DMS53 treated with DMSO at 0.1 percent for 48 hours (cell line): ENCODE measurements around the gene ERMAP.

Experiments
- DNase-seq: peaks from one replicate; lab custom pipeline; 2025; ENCODE audit not compliant: unreplicated experiment; lab: John Stamatoyannopoulos, UW

The ERMAP gene, protein sequence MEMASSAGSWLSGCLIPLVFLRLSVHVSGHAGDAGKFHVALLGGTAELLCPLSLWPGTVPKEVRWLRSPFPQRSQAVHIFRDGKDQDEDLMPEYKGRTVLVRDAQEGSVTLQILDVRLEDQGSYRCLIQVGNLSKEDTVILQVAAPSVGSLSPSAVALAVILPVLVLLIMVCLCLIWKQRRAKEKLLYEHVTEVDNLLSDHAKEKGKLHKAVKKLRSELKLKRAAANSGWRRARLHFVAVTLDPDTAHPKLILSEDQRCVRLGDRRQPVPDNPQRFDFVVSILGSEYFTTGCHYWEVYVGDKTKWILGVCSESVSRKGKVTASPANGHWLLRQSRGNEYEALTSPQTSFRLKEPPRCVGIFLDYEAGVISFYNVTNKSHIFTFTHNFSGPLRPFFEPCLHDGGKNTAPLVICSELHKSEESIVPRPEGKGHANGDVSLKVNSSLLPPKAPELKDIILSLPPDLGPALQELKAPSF

DNA sequence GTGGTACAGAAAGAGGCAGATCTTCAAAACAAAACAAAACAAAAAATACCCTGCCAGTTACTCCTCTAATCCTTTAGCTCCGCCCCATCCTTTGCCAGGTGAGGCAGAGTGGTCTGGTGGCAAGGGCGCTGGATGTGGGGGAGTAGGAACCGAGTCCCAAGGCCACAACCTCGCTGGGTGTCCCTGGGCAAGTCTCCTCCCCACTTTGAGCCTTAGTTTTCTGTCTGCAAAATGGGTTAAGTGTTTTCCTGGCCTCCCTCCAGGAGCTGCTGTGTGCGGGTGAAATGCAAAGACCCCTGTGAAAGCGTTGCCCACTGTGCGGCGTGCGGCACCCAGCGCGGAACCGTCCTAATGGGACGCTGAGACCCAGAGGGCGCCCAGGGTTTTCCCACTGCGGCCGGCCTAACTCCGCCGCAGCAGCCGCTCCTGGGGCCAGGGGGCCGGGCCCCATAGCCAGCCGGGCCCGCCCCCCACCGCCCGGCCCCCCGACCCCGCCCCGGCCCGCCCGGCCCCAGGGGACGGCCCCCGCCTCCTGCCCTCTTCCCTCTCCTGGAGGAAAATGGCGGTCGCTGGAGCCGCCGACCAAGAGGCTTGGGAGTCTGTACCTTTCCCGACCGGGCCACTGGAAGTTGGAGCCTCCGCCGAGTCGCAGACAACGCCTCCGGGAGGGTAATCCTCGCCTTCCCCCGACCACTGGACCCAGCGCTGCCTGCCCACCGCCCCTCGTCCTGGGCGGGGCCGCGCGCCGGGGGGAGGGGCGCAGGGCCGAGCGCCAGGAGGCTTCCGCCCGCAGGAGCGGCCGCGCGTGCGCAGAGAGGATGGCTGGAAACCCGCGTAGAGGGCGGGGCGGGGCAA, at the start of gene ERMAP, which contains the start of gene SVBP:
Gene ERMAP, plus strand, starts transcription at position 538 of the 855 bp plus-strand sequence. CDS start 13,327 bp downstream, outside the sequence.
Gene SVBP, minus strand, starts transcription at position 813 of the 855 bp plus-strand sequence. CDS start 853 bp downstream, outside the sequence.
- DNase-seq: peak; percentile 87

DNA sequence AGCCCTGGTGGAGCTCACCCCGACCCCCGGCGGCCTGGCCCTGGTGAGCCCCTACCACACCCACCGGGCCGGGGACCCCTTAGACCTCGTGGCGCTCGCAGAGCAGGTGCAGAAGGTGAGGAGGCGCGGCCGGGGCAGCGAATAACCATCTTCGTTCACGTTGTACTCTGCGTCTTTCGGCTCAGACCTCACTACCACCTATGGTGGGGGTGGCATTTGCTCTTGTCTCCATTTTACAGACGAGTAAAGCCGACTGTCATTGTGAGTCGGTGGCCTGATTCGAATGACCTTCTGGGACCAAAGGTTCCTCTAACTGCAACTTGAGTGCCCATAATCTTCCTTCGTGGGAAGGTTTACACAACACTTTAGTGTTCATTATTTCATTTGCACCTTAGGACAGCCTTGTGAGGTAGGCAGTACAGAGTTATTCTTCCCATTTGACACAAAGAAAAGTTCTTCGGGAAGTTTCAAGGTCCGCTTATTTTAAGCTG, 49.4 kb upstream of the ERMAP start:
- DNase-seq: no peak

DNA sequence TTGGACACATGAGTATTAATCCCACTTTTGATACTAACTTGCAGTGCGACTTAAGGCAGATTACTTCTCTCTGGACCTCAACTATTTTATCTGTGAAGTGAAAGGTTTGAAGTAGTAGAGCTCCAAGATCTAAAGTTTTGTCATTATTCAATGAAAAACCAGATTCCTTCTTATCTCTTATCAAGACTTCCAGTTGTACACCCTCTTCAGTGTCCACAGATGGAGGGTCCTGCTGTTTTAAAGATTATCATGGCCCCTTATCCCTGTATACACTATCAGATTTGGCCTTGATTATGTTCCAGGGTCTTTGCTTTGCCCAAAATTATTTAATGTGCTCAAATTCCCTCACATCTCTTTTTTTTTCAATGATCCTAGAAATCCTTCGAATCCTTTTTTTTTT, 48.8 kb upstream of the ERMAP start:
- DNase-seq: no peak

DNA sequence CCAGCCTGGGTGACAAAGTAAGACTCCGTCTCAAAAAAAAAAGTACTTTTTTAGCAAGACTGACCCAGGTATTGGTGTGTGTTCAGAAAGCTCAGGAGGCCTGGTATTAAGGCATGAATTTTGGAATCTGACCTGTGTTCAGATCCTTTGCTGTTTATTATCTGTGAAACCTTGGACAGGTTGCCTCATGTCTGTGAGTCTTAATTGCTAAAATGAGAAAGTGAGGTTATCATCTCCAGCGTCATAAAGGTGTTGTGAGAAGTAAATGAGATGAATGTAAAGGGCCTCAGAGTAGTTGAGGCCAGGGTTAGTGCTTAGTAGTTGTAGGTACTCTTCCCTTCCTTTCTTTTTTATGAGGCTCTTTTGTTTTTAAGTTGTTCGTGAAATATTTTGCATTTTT, 47.1 kb upstream of the ERMAP start:
- no peak for DNase-seq

DNA sequence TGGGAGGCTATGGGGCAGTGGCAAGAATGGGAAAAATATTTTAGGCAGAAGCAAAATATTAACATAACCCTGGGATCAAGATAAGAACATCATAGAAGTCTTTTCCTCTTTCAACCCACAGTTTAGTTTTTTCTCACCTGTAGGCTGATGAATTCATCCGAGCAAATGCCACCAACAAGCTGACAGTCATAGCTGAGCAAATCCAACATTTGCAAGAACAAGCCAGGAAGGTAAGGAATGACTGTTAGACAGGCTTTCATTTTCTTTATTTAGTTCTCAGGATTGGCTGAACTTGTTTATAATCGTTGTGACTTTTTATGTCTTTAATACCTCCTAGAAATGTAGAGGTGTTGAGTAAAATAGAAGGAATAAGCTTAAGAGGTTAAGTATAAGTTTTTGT, 43.5 kb upstream of the ERMAP start:
- DNase-seq: no peak

DNA sequence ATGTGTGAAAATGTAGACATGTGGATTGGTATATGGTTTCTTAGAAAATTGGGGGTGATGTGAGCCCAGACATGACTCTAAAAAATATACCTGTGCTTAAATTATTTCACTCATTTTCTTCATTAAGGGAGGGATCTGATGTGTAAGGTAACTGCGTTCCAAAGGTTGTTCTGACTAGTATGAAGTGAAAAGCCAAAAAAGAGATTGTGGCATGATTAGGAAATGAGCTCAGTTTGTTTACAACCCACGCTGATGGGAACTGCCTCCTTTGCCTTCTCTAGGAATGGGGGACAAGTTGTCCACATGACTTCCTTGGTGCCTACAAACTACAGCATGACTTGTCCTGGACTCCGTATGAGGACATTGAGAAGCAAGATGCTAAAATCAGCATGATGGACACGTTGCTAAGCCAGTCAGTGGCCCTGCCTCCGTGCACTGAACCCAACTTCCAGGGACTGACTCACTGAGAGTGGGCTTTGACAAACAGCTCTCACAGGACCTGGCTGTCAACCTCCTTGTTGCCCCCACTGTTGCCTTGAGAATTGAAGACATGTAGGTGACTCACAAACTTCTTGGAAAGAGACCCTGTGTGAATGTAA, 41.9 kb upstream of the ERMAP start:
- DNase-seq: no peak

DNA sequence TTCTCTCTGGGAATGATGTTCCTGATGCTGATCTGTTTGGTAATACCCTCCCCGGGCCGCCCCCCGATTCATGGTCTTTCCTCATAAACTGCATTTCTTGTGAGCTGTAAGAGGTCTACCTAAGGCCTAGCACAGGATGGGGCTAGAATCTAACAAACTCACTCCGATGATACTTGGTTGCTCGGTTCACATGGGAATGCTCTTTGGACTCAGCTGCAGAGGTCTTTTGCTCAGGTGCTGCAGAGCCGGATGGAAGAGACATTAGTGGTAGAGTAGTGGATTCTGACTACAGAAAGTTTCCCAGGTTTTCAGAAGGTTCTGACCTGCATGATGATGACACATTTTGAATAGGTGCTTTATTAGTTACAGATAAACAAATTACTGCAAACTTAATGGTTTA, 40.4 kb upstream of the ERMAP start:
- no peak for DNase-seq

DNA sequence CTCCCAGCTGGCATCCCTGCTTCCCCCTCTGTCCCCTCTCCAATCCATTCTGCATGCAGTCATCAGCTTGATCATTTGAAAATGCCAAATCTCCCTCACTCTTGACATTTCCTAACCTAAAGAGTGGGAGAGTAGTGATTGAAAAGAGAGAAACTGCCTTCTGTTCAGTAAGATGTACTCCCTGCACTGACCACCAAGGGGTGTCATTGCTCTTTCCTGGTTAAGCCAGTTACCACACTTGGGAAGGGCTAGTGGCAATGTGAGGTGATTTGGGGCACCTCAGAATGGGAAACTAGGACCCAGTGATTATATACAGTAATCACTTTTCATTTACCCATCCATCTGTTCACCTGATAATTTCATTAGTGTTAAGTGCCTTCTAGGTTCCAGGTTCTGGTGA, 39.1 kb upstream of the ERMAP start:
- peak; percentile 29 for DNase-seq

DNA sequence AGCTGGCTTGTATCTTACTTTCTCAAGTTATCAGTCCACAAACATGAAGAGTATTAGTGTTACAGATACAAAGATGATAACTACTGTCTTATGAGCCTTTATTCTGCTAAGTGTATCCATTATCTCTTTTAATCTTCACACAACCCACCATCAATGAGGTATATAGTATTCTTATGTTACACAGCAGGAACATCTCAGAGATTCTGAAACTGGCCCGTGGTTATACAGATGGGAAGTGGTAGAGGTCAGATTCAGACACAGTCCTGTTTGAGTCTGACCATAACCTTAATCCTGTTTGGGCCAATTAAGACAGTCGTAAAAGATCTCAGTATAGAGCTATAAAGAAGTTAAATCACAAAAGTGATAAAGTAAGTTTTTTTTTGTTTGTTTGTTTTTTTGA, 37.2 kb upstream of the ERMAP start:
- DNase-seq: no peak

DNA sequence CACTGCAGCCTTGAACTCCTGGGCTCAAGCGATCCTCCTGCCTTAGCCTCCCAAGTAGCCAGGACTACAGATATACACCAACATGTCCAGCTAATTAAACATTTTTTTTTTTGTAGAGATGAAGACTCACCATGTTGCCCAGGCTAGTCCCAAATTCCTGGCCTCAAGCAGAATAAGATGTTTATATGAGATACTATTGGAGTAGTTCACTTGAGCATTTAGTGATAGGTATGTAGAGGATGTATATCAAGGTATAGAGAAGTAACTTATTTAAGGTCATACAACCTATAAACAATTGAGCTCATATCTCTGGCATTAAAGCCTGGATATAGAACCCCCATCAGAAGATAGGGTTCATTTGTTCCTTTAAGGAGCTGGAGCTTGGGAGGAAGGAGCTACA, 36.7 kb upstream of the ERMAP start:
- DNase-seq: no peak

DNA sequence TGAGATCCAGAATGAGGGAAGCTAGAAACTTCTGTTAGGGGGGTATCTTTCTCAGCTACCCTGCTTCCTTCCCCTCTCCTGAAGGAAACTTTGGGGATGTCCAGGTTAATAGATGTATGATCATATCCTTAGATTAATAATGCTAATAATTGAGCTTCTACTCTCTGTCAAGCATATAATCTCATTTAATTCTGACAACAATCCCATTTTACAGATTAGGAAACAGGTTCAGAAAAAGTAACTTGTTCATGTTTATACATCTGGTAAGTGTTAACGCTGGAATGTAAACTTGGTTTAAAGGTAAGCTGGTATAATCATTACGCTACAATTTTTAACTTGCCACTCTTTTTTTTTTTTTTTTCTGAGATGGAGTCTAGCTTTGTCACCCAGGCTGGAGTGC, 33.8 kb upstream of the ERMAP start:
- no peak for DNase-seq

DNA sequence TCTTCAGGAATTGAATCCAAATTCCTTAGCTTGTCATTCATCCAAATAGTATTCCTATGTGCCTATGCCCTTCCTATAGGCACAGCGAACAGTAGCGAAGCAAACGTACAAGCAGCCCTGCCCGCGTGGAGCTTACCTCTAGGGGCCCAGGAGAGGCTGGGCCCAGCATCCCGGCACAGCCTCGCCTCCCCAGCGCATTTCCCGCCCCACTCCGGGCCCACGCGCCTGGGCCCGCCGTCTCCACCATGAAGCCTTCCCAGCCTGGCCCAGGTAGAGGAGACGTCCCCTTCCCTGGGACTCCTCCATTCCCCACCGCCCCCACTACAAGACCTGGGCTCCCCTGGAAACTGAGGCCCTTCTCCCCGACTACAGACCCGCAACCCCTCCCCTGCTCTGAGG, 32.4 kb upstream of the ERMAP start:
- DNase-seq: no peak

DNA sequence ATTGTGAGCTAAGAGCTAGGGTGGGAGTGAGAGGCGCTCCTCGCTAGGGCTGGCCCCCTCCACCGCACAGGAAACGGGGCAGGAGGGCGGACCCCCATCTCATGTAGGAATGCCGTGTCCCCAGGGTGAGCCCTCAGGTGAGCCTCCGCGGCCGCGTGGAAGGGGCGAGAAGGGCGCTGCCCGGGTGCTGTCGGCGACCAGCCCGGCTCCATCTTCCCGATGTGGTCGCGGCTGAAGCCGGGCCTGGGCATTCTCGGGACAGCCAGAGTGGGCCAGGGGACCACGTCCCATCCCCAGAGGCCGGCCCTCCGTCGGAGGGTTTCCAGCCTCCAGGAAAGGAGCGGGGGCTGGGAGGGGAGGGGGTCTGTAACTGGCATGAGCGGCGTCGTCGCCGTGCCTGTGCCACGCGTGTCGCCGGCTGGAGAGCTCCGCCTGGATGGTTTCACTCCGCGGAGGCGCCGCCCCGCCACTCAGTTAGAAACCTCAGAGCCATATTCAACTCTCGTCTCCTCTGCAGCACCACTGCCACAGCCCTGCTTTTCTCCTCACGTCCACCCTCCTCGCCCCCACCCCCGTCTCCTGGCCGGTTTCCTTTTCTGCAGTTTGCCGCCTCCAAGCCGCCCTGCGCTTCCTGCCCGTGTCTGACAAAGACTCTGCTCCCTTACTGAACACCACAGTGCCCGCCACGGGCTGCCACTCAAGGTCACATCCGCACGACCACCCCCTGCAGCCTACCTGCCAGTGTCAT, 31.8 kb upstream of the ERMAP start, which contains the start of gene TMEM269:
Gene TMEM269, plus strand, starts transcription at position 46 of the 748 bp plus-strand sequence. CDS start 4,903 bp downstream, outside the sequence.
- no peak for DNase-seq

DNA sequence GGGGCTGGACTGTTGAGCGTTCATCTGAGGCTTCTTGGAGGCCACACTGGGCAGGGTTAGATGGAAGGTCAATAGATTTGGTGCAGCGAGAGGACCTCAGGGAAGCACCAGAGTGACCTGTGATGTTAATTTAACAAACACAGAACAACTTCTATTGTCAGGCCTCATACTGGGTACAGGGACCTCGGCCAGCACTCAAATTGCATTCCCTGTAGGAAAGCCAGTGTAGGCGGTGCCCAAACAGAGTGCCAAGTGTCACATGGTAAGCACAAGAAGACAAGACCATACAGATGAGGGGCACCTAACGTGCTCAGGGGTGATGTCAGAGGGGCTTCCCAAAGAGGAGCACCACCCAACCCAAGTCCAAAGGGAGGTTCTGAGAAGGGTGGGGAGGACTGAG, 30.8 kb upstream of the ERMAP start:
- no peak for DNase-seq

DNA sequence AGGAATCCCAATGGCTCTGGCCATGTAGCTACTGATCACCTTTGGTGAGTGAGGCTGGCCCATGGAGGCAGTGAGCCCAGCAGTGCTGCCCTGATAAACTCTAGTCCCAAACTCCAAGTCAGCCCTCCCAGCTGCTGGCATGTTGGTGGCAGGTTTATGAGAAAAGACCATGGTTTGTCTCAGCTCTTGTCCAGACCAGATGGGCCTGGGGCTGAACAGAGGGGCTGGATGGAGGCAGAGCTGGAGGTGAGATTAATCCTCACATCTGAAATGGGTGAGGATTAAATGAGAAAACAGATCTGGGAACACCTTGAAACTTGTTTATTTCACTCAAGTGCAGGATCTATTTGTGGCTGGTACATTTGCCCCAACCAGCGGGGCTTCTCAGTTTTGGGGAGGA, 28.9 kb upstream of the ERMAP start:
- DNase-seq: no peak

DNA sequence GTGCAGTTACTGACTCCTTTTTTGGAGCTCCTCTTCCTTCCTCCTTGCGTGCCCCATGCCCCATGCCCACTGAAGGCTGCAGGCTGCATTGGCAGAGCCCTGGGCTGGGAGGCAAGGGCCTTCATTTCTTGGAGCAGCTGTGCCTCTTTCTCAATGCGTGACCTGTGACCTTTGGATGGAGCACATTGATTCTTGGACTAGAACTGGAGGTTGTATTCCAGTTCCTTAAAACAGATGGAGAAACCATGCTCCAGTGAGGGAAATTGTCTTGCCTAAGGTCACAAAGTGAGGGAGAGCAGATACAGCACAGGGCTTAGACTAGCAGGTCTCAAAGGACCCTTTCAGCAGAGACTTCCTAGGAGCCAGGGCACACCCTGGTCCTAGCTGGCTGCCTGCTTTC, 23.1 kb upstream of the ERMAP start:
- no peak for DNase-seq

DNA sequence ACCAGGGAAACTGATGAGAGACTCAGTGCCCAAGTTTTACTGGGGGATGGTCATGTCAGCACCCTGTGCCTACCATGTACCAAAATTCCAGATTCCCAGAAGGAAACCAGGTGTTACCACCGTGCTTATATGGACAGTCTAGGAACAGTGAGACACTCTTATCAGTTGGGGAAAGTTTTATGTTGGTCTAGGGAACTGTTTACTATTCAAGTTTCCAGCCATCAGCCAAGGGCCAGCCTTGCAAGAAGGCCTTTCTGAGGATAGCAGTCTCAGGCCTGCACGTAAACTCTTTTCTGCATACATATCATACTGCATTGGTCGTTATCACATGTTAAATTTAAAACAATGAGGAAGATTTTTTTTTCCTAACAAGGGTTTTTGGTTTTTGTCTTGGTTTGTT, 19.5 kb upstream of the ERMAP start:
- DNase-seq: no peak

DNA sequence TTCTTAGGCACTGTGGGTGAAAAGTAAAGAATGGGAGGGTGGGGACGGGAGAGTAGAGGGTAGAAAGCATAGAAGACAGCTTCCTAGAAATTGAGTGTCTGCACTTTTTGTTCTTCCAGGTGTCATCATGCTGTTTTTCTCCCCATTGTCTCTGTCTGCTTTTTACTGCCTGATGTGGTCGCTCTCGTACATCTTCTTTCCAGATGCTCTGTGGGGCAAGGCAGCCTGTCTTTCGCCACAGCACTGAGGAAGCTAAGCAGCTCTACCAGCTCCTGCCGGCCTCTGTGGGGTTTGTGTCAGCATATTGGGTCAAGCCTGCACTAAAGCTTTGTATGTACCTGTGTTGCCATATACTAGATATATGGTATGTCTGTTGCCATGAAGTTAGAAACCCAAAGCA, 18.9 kb upstream of the ERMAP start:
- no peak for DNase-seq

DNA sequence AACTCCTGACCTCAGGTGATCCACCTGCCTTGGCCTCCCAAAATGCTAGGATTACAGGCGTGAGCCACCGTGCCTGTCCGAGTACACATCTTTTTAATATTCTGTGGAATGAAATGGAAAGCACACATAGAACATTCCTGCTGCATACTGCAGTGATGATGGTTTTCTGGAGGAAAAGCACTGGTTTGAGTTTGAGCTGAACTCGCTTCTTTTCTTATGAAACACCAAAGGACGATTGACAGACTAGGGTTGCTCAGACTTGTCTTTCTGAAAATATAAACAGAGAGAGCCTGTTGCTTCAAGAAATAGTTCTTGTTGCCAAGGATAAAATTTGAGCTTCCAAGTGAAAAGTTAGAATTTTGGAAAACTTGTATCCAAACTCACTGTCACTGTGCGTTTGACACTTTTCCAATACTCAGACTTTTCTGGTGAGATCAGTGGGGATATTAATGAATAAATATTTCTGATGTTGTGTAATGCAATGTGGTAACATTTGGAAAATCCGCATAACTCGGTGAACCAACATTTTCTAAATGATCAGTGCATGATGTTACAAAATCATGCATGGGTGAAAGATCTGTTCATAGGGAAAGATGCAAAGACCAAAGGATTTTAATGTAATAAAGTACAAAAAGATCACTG, 15.0 kb upstream of the ERMAP start:
- no peak for DNase-seq

DNA sequence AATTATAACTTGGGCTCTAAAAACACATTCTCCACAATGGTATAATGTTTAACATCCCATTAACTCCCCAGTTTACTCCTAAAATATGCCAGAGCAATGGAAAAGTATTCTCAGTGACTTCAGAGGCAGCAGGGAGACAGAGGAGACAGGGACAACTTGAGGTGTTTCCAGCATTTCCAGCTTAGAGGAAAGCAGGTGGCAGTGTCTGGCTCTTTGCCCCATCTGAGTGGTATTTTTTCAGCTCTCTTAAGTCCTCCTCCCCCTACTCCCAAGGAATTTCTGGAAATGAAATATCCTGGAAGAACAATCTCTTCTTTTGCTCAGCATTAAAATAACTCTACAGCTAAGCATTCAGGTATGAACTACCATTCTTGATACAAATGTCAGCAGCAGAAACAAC, 10.8 kb upstream of the ERMAP start:
- no peak for DNase-seq
